Cardiac muscle cell (in vitro differentiated cells and primary cell): ENCODE data around the gene SP6. TPM values are rescaled to one million over a fixed set of nuclear protein-coding genes. Genes with fewer than 3 reads are reported as not detected.

Experiments used
- DNase-seq, 2 donors: peaks; one replicate each; pipeline versions ENCODE4 v3.0.0 to v3.0.0-alpha.2; 2010 to 2017; ENCODE audit warnings: low read depth in 1 of 2, low spot score in 1 of 2
- H3K27ac ChIP-seq: fragments of 200-600 bp; sonication (generic); 2 replicates; pipeline ENCODE4 v1.5.1; 2016
- H3K27me3 ChIP-seq: fragments of 200-600 bp; sonication (generic); 2 replicates; pipeline ENCODE4 v1.6.0; 2016; ENCODE audit warnings: control low read depth
- H3K36me3 ChIP-seq: fragments of 200-600 bp; sonication (generic); 2 replicates; pipeline ENCODE4 v1.5.1; 2016; ENCODE audit warnings: control low read depth
- H3K4me1 ChIP-seq: fragments of 200-600 bp; sonication (generic); 2 replicates; pipeline ENCODE4 v1.8.1; 2017; ENCODE audit warnings: low read depth, mild to moderate bottlenecking, mixed run types
- H3K4me3 ChIP-seq: fragments of 200-600 bp; sonication (generic); 2 replicates; pipeline ENCODE4 v1.5.1; 2016; ENCODE audit warnings: mild to moderate bottlenecking
- H3K9me3 ChIP-seq: fragments of 200-600 bp; sonication (generic); 2 replicates; pipeline ENCODE4 v1.5.1; 2017; ENCODE audit warnings: low read depth, mild to moderate bottlenecking, control low read depth
- polyA plus RNA-seq: library from polyadenylated mRNA; unstranded; fragments of >200 nt; fragmentation: Nextera tagmentation; extraction: Ambion mirVana; gene quantifications from 2 replicates; pipeline ENCODE4 v1.2.1, GENCODE V29; 2016
- total RNA-seq: library from RNA; depleted of rRNA; stranded (reverse); fragments of >200 nt; gene quantifications from 2 replicates; pipeline ENCODE4 v1.2.3, GENCODE V29; 2016
- TF ChIP-seq, protein P1 (sequence below): IDR thresholded peaks from 2 replicates; pipeline ENCODE4 v1.5.1; 2012; ENCODE audit warnings: low read depth, mild to moderate bottlenecking, low read length

The SP6 gene
- total and polyA plus RNA-seq, 2 experiments from 2014 or later = 5.0 to 5.8 TPM

DNA sequence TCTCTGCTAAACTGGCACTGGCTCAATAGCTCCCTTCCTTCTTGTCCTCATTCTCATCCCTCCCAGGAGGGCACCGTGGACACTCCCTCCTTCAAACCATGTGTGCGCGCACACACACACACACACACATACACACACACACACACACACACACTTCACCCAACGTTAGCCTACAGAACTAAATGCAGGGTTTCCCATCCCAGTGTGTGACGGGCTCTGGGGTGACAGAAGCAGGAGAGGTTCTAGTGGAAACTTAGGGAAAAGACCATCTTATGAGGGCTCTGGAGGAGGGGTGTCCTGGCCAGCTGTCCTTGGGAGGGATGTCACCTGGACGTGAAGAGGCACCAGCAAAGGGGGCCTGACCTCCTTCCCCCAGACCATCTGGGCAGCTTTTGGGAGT is 49.1 kb downstream of the SP6 start:
- TF ChIP-seq, protein P1, sequence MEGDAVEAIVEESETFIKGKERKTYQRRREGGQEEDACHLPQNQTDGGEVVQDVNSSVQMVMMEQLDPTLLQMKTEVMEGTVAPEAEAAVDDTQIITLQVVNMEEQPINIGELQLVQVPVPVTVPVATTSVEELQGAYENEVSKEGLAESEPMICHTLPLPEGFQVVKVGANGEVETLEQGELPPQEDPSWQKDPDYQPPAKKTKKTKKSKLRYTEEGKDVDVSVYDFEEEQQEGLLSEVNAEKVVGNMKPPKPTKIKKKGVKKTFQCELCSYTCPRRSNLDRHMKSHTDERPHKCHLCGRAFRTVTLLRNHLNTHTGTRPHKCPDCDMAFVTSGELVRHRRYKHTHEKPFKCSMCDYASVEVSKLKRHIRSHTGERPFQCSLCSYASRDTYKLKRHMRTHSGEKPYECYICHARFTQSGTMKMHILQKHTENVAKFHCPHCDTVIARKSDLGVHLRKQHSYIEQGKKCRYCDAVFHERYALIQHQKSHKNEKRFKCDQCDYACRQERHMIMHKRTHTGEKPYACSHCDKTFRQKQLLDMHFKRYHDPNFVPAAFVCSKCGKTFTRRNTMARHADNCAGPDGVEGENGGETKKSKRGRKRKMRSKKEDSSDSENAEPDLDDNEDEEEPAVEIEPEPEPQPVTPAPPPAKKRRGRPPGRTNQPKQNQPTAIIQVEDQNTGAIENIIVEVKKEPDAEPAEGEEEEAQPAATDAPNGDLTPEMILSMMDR = no peak
- Histone ChIP-seq H3K4me3 (no peak overlapping the region), H3K27ac (no peak overlapping the region), H3K27me3 (peaks cover 9% of the 10 kb centered on the region), H3K36me3 (no peaks in the 10 kb centered on the region), H3K9me3 (no peaks in the 10 kb centered on the region), H3K4me1 (peaks cover 16% of the 10 kb centered on the region)
- DNase-seq = no peak

DNA sequence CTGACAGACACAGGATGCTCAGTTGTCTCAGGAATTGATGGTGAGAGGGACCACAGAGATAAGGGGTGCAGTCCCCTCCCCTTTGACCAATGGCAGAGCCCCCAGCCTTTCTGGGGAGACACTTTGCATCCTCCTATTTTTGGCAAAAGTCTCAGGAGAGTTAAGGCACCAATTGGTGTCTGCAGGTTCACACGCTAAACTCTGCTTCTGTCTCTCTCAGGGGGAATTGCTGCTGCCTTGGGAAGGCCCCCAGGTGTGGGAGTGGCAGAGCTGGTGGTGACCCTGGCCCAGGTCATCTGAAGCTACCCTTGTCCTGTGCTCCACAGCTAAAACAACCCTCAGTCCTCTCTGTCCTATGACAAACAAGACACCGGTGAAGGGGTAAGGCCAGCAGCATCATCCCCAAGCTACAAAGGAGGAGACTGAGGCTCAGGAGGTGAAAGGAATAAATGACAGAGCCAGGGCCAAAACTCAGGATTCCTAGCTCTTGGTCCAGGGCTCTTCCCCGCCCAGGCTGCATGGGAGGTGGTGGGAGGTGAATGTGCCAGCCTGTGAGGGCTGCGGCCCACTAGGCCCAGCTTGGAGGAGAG is 49.7 kb downstream of the SP6 start:
- TF ChIP-seq, protein P1 = no peak
- DNase-seq = no peak
- no peaks in the 10 kb centered on the region for H3K9me3 ChIP-seq

DNA sequence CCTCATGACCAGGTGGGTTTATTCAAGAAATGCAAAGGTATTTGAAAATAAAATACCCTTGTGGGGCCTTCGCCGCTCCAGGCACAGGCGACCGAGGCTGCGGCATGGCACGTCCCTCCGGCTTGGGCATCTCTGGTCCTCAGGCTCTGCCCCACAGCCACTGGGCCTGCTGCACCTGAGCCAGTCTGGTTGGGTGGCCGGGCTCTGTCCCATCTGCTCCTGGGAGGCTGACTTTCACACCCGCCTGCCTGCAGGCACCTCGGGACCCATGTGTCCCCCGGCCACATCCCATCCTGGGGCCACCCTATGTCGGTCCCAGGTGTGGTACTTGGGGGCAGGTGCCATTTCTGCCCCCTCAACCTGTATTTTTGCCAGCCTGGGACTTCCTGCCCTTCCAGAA is 50.3 kb downstream of the SP6 start:
- H3K36me3 ChIP-seq = no peaks in the 10 kb centered on the region
- H3K9me3 ChIP-seq = no peaks in the 10 kb centered on the region
- DNase-seq = no peak
- H3K27me3 ChIP-seq = peaks cover 9% of the 10 kb centered on the region
- H3K4me1 ChIP-seq = peaks cover 12% of the 10 kb centered on the region
- no peak overlapping the region for H3K27ac ChIP-seq
- H3K4me3 ChIP-seq = no peak overlapping the region
- TF ChIP-seq, protein P1 = no peak

More for the DNA sequence above, 49.7 kb downstream of the SP6 start:
- Histone ChIP-seq H3K36me3 (no peaks in the 10 kb centered on the region), H3K4me3 (no peak overlapping the region), H3K27me3 (peaks cover 9% of the 10 kb centered on the region), H3K27ac (no peak overlapping the region), H3K4me1 (peaks cover 16% of the 10 kb centered on the region)

DNA sequence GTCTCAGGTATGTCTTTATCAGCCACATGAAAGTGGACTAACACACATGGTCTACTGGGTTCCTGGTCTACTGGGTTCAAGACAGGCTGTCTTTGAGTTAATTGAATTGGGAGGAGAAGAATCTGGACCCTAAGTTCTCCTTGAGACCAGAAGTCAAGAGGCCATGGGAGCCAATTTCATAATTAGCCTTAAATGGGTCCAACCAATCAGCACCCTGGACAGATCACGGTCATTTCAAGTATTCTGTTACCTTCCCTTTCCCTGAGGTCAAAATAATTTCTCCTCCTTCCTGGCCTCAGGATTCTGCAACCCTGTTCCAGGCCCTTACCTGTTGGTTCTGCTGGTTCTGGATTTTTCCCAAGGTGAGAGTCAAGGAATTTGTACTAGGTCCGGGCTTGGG is 53.2 kb downstream of the SP6 start:
- H3K4me1 ChIP-seq = no peaks in the 10 kb centered on the region
- no peaks in the 10 kb centered on the region for H3K36me3 ChIP-seq
- TF ChIP-seq, protein P1 = no peak
- H3K4me3 ChIP-seq = no peak overlapping the region
- H3K27ac ChIP-seq = no peak overlapping the region
- DNase-seq = peak; percentile 35 to 68
- H3K9me3 ChIP-seq = no peaks in the 10 kb centered on the region
- H3K27me3 ChIP-seq = peaks cover 38% of the 10 kb centered on the region

Other genes with a start within 250 kb of the SP6 start
- gene KPNB1, start 201.2 kb downstream of the SP6 start, total RNA-seq = 218 and 318 TPM in 2 replicates
- gene KPNB1, start 201.2 kb downstream of the SP6 start, polyA plus RNA-seq = 97.9 and 125 TPM in 2 replicates
- 112 and 143 TPM in 2 replicates for gene TBKBP1, start 157.0 kb downstream of the SP6 start, total RNA-seq
- gene TBKBP1, start 157.0 kb downstream of the SP6 start, polyA plus RNA-seq = 22.6 and 30.2 TPM in 2 replicates
- gene TBX21, start 117.9 kb downstream of the SP6 start, total RNA-seq = 1.0 and 2.9 TPM in 2 replicates
- 0.12 and 1.5 TPM in 2 replicates for gene TBX21, start 117.9 kb downstream of the SP6 start, polyA plus RNA-seq
- 12.2 and 20.5 TPM in 2 replicates for gene OSBPL7, start 29.4 kb downstream of the SP6 start, total RNA-seq
- gene OSBPL7, start 29.4 kb downstream of the SP6 start, polyA plus RNA-seq = 12.1 and 18.0 TPM in 2 replicates
- gene MRPL10, start 19.6 kb downstream of the SP6 start, total RNA-seq = 79.1 and 87.1 TPM in 2 replicates
- gene MRPL10, start 19.6 kb downstream of the SP6 start, polyA plus RNA-seq = 70.0 and 108 TPM in 2 replicates
- gene LRRC46, start 19.5 kb downstream of the SP6 start, total RNA-seq = 0.46 TPM in 1 of 2 replicates, not detected in the other
- 1.9 and 2.5 TPM in 2 replicates for gene LRRC46, start 19.5 kb downstream of the SP6 start, polyA plus RNA-seq
- 101 and 149 TPM in 2 replicates for gene SCRN2, start 9.9 kb downstream of the SP6 start, total RNA-seq
- 139 and 179 TPM in 2 replicates for gene SCRN2, start 9.9 kb downstream of the SP6 start, polyA plus RNA-seq
- gene SP2, start 45.1 kb upstream of the SP6 start, total RNA-seq = 3.7 and 3.9 TPM in 2 replicates
- 6.9 and 10.5 TPM in 2 replicates for gene SP2, start 45.1 kb upstream of the SP6 start, polyA plus RNA-seq
- 11.7 and 12.9 TPM in 2 replicates for gene PNPO, start 90.4 kb upstream of the SP6 start, total RNA-seq
- gene PNPO, start 90.4 kb upstream of the SP6 start, polyA plus RNA-seq = 12.9 and 15.6 TPM in 2 replicates
- not detected in 2 replicates for gene PRR15L, start 106.7 kb upstream of the SP6 start, total RNA-seq
- gene PRR15L, start 106.7 kb upstream of the SP6 start, polyA plus RNA-seq = 0.22 TPM in 1 of 2 replicates, not detected in the other
- gene CDK5RAP3, start 120.0 kb upstream of the SP6 start, total RNA-seq = 81.8 and 121 TPM in 2 replicates
- gene CDK5RAP3, start 120.0 kb upstream of the SP6 start, polyA plus RNA-seq = 137 and 158 TPM in 2 replicates
- gene COPZ2, start 186.6 kb upstream of the SP6 start, total RNA-seq = 10.8 and 14.4 TPM in 2 replicates
- gene COPZ2, start 186.6 kb upstream of the SP6 start, polyA plus RNA-seq = 23.5 and 36.1 TPM in 2 replicates
- 96.4 and 122 TPM in 2 replicates for gene NFE2L1, start 197.2 kb upstream of the SP6 start, total RNA-seq
- gene NFE2L1, start 197.2 kb upstream of the SP6 start, polyA plus RNA-seq = 56.0 and 56.7 TPM in 2 replicates